ENCODE data around the gene CCR5AS.

CCR5AS gene

GRCh38 chr3:46371519-46372340 lies 35.1 kb downstream of the CCR5AS start:
- no peak for DNase-seq (ENCODE audit: low read depth in 2 of 2)
- Histone ChIP-seq H3K9ac (ENCODE audit: insufficient read depth, low read length) (no peak overlapping the region), H3K27me3 (ENCODE audit: control insufficient read depth, insufficient read depth, low read length) (peaks cover 17% of the 10 kb centered on the region), H4K20me1 (ENCODE audit: control insufficient read depth, extremely low read depth, insufficient read depth, low read length) (no peaks in the 10 kb centered on the region), H3K9me3 (ENCODE audit: control insufficient read depth, insufficient read depth, low read depth, low read length) (no peaks in the 10 kb centered on the region), H3K4me3 (replicated peaks in 1 of 4; ENCODE audit: control extremely low read depth in 1 of 4, insufficient read depth in 1 of 4, low read depth in 3 of 4, low read length in 4 of 4) (no peak overlapping the region), H3K79me2 (ENCODE audit: control insufficient read depth, insufficient read depth, low read length) (no peaks in the 10 kb centered on the region), H3K4me1 (ENCODE audit: control insufficient read depth, extremely low read depth, insufficient read depth, low read length) (no peaks in the 10 kb centered on the region), H3K27ac (ENCODE audit: insufficient read depth, low read length) (no peak overlapping the region), H2AFZ (ENCODE audit: low read length) (no peak overlapping the region), H3K4me2 (ENCODE audit: extremely low read depth, insufficient read depth, low read length) (no peak overlapping the region), H3K36me3 (ENCODE audit: control insufficient read depth, insufficient read depth, low read length) (no peaks in the 10 kb centered on the region)
- TF ChIP-seq EZH2 (IDR thresholded peaks at IDR 0.05; ENCODE audit: low read length, missing control alignments) = no peak
- no peak for TF ChIP-seq CTCF (conservative IDR thresholded peaks at IDR 0.05 in 1 of 2, IDR thresholded peaks at IDR 0.05 in 1 of 2; ENCODE audit: low read depth in 1 of 2, low read length in 2 of 2)

- H3K36me3 ChIP-seq (ENCODE audit: control insufficient read depth, insufficient read depth, low read length) = no peaks in the 10 kb centered on the region
- TF ChIP-seq EZH2 (IDR thresholded peaks at IDR 0.05; ENCODE audit: low read length, missing control alignments) = no peak
- TF ChIP-seq CTCF (conservative IDR thresholded peaks at IDR 0.05 in 1 of 2, IDR thresholded peaks at IDR 0.05 in 1 of 2; ENCODE audit: low read depth in 1 of 2, low read length in 2 of 2) = no peak
- H3K9me3 ChIP-seq (ENCODE audit: control insufficient read depth, insufficient read depth, low read depth, low read length) = no peaks in the 10 kb centered on the region
- no peak within 1 kb of the TSS for H3K4me3 ChIP-seq (replicated peaks in 1 of 4; ENCODE audit: control extremely low read depth in 1 of 4, insufficient read depth in 1 of 4, low read depth in 3 of 4, low read length in 4 of 4)
- no peaks in the 10 kb centered on the region for H3K4me1 ChIP-seq (ENCODE audit: control insufficient read depth, extremely low read depth, insufficient read depth, low read length)
- no peak within 1 kb of the TSS for H3K9ac ChIP-seq (ENCODE audit: insufficient read depth, low read length)
- no peak within 1 kb of the TSS for H3K4me2 ChIP-seq (ENCODE audit: extremely low read depth, insufficient read depth, low read length)
- H3K27ac ChIP-seq (ENCODE audit: insufficient read depth, low read length) = no peak within 1 kb of the TSS
- peaks cover 21% of the 10 kb centered on the region for H3K27me3 ChIP-seq (ENCODE audit: control insufficient read depth, insufficient read depth, low read length)
- peak in 1 of 2 donors; percentile 23 for DNase-seq (ENCODE audit: low read depth in 2 of 2)
- H2AFZ ChIP-seq (ENCODE audit: low read length) = no peak within 1 kb of the TSS
- no peaks in the 10 kb centered on the region for H4K20me1 ChIP-seq (ENCODE audit: control insufficient read depth, extremely low read depth, insufficient read depth, low read length)
- H3K79me2 ChIP-seq (ENCODE audit: control insufficient read depth, insufficient read depth, low read length) = no peaks in the 10 kb centered on the region
Measured at GRCh38 chr3:46370839-46371518, 35.9 kb downstream of the CCR5AS start, which contains the start of gene CCR5. CCR5 (plus strand) TSS chr3:46370946; CDS start chr3:46372903, 1,957 bp downstream.

GRCh38 chr3:46369675-46370132 lies 37.2 kb downstream of the CCR5AS start:
- Histone ChIP-seq H3K27ac (ENCODE audit: insufficient read depth, low read length) (no peak overlapping the region), H4K20me1 (ENCODE audit: control insufficient read depth, extremely low read depth, insufficient read depth, low read length) (no peaks in the 10 kb centered on the region), H3K36me3 (ENCODE audit: control insufficient read depth, insufficient read depth, low read length) (no peaks in the 10 kb centered on the region), H3K9ac (ENCODE audit: insufficient read depth, low read length) (no peak overlapping the region), H3K4me2 (ENCODE audit: extremely low read depth, insufficient read depth, low read length) (no peak overlapping the region), H3K27me3 (ENCODE audit: control insufficient read depth, insufficient read depth, low read length) (peaks cover 16% of the 10 kb centered on the region), H2AFZ (ENCODE audit: low read length) (no peak overlapping the region), H3K4me3 (replicated peaks in 1 of 4; ENCODE audit: control extremely low read depth in 1 of 4, insufficient read depth in 1 of 4, low read depth in 3 of 4, low read length in 4 of 4) (no peak overlapping the region), H3K4me1 (ENCODE audit: control insufficient read depth, extremely low read depth, insufficient read depth, low read length) (no peaks in the 10 kb centered on the region), H3K79me2 (ENCODE audit: control insufficient read depth, insufficient read depth, low read length) (no peaks in the 10 kb centered on the region), H3K9me3 (ENCODE audit: control insufficient read depth, insufficient read depth, low read depth, low read length) (no peaks in the 10 kb centered on the region)
- TF ChIP-seq CTCF (conservative IDR thresholded peaks at IDR 0.05 in 1 of 2, IDR thresholded peaks at IDR 0.05 in 1 of 2; ENCODE audit: low read depth in 1 of 2, low read length in 2 of 2) (no peak), EZH2 (IDR thresholded peaks at IDR 0.05; ENCODE audit: low read length, missing control alignments) (no peak)
- DNase-seq (ENCODE audit: low read depth in 2 of 2) = no peak
